Activated CD8-positive, alpha-beta memory T cell treated with anti-CD3 and anti-CD28 coated beads for 48 hours (primary cell): Measurements from ENCODE around the gene MS4A4E.
"Not testable (repeated sequence)": the region's sequence is repeated elsewhere in the genome, so short reads cannot be mapped to it uniquely, and the experiment has no call there.

Experiments used
- DNase-seq, 3 experiments: peaks; one replicate each; pipeline ENCODE4 v3.0.0-alpha.2; 2020; ENCODE audit warnings: low read depth in 2 of 3, low spot score in 2 of 3

The MS4A4E gene

DNA sequence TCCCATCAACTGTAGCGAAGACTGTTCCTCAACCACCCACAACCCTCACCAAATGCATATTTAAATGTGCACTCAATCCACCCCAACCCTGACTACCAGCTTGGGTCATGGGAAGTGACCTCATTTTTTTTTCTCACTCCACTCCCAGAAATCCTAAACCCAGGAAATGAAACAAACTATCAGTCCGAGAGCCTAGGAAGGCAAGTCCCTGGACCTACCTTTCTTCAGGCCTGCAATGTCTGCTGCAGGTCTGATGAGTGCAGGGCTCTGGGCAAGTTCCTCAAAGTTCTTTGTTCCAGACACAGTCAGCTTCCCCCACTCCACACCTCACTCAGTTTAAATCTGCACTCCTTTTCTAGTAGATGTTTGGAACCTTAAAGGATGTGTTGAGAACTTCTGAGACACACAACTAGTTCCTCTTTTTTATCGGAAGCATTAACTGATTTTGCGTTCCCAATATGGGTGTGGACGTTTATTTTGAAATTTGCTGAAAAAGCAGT is at the start of gene MS4A4E:
Gene MS4A4E (minus strand): TSS at position 398 of the 500 bp plus-strand sequence. CDS start 13,082 bp downstream, outside the sequence.
- no peak for DNase-seq

- no peak for DNase-seq
These were observed 49.2 kb upstream of the MS4A4E start for GRCh38 chr11:60292145-60292544.

- DNase-seq, result no peak
These were observed 45.6 kb upstream of the MS4A4E start for GRCh38 chr11:60288531-60288930.

DNA sequence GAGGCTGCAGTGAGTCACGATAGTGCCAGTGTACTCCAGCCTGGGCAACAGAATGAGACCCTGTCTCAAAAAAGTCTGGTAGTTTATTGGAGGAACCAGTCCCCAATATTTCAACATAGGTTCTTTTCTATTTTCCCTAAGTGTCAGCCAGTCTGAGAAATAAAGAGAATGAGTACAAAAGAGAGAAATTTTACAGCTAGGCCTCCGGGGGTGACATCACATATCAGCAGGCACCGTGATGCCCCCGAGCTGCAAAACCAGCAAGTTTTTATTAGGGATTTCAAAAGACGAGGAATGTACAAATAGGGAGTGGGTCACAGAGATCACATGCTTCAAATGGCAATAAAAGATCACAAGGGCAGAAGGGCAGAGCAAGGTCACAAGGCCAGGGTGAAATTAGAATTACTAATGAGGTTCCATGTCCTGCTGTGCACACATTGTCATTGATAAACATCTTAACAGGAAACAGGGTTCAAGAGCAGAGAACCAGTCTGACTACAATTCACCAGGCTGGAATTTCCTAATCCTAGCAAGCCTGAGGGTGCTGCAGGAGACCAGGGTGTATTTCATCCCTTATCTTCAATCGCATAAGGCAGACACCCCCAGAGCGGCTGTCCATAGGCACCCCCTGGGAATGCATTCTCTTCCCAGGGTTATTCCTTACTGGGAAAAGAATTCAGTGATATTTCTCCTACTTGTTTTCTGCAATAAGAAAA is 42.6 kb upstream of the MS4A4E start:
- not testable (repeated sequence) for DNase-seq

DNA sequence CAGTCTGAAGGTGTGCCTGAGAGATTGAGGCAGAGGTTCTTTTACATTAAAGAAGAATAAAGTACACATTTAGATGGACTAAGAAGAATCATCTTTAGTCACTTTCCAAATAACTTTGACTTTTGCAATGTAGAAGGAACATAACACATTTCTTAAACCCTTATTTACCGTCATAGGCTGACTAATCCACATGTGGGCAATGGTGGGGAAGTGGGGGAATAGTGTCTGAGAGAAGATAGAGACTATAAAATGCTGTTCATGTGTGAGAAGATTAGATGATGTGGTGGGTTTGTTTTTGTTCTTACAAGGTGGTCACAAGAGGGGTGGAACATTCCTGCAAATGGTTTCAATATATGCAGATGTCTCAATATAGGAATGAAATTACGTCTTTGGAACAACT is 39.3 kb upstream of the MS4A4E start:
- no peak for DNase-seq

- DNase-seq, result no peak
These were observed 38.5 kb upstream of the MS4A4E start for GRCh38 chr11:60281485-60281884.

- no peak for DNase-seq
These were observed 37.5 kb upstream of the MS4A4E start, which contains the start of gene MS4A4A for GRCh38 chr11:60280412-60280811. Gene MS4A4A, plus strand, starts transcription at chr11:60280666. Its CDS starts 10 bp downstream, at chr11:60280676.

GRCh38 chr11:60274416-60274815 is 31.5 kb upstream of the MS4A4E start:
- DNase-seq, result no peak

GRCh38 chr11:60265373-60266214 is 22.7 kb upstream of the MS4A4E start:
- no peak for DNase-seq

- no peak for DNase-seq
These were observed 21.7 kb upstream of the MS4A4E start for GRCh38 chr11:60264644-60265043.

GRCh38 chr11:60263402-60263801 is 20.5 kb upstream of the MS4A4E start:
- DNase-seq, result no peak

DNA sequence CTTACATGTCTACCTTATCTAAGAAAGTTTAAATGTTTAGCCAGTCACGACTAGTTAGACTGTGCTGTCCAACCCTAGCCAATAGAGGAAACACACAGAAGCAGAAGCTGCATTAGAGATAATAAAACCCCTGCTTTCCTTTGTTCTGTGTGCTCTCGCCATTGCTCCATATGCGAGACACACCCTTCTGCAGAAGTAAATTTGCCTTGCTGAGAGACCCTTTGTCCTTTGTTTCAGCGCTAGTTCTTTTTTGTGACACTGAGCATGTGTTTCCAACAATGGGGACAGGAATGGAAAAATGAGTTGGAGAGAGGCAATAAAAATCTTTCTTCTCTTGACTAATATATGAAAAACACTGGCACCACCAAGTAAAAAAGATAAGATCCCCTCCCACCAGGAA is 18.1 kb upstream of the MS4A4E start:
- DNase-seq, result no peak

GRCh38 chr11:60257956-60258722 is 15.2 kb upstream of the MS4A4E start:
- DNase-seq, result no peak

DNA sequence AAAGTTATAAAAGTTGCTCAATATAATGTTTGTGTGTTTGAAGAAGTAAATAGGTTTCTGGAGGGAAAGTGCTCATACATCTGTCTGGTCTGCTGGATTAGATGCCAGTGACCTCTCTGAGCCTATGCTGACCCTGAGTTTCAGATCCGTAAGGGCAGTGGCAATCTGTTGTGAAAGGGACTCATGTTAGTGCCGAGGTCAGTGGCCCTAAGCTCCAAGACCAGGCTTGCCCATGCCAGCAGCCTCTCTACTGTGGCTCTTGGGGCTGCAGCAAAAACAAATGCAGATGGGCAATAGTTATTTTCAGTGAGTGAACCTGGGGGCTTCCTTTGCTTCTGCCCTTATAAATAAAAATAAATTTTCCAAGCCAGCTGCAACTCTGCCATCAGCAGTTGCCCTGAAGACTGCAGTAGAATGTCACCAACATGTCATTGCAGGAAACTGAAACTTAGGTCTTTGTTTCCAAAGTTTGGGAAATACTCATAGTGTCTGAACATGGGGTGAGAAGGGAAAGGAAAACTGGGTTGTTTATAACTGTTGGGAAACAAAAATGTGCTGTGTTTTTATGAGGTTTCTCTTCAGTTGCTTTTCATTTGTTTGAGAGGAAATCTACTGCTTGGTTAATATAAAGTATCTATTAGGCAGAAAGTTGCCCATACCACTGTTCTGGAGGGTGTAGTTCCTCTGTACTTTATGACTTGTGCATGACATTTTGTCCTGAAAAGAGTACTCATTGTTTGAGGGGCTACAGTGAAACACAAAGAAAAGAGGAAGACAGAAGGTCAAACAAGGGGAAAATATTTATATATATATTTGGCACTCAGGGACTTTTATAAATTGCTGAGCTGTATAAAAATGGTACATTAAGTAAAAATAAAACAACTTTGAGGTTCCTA is 9.5 kb upstream of the MS4A4E start:
- no peak for DNase-seq

GRCh38 chr11:60251485-60252212 is 8.7 kb upstream of the MS4A4E start:
- no peak for DNase-seq

GRCh38 chr11:60241786-60242185 is 1.2 kb downstream of the MS4A4E start:
- no peak for DNase-seq

GRCh38 chr11:60240662-60241061 is 2.3 kb downstream of the MS4A4E start:
- DNase-seq, result no peak

- DNase-seq, result no peak
These were observed 7.6 kb downstream of the MS4A4E start for GRCh38 chr11:60235321-60235720.

- DNase-seq, result no peak
These were observed 12.3 kb downstream of the MS4A4E start for GRCh38 chr11:60230681-60231080.

- DNase-seq, result no peak
These were observed 20.8 kb downstream of the MS4A4E start for GRCh38 chr11:60222141-60222540.
